ENCODE data around the gene TACR1. TPM values are rescaled to one million over a fixed set of nuclear protein-coding genes. Genes with fewer than 3 reads are reported as not detected.
A peak's percentile ranks its signal among the peaks of the same experiment; 100 is the strongest.

TACR1 gene
- total and polyA plus RNA-seq, 7 experiments from 2014 or later: 0.24 TPM; not detected in 6

DNA sequence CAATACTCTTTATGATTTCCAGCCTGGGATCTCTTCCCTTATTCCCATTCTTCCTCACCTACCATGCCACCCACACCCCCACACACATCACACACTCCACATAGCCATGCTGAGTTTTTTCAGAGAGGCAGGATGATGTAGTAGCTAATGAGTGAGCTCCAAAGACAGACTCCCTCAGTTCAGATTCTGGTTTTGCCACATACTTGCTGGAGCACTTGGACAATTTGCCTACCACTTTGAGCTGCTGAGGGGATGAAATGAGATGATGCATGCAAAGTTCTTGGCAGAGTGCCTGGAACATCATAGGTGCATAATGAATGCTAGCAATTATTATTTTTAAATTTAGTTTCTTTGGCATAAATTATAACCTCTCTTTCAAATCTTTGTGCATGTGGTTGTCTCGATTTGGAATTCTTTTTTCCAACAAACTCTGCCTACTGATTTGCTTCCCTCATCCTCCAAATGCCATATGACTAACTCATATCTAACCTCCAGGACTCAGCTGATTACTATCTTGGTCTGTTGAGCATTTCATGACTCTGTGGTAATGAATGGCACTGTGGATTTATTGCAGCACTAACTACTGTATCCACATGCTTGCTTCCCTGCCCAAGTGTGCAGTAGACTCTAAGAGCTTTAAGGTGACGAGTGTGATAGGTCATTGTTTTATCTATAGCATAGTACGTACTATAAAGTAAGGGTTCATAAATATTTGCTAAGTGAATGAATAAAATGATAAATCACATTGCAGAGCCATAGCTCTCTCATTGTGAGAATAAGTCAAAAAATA is 99.1 kb downstream of the TACR1 start:
- POLR2A ChIA-PET: no interaction called here
- ATAC-seq (no peak), DNase-seq (no peak)
- H3K27ac ChIP-seq (ENCODE audit: low read depth, low read length): no peak overlapping the region
- Mint-ChIP-seq H3K9me3 (peaks cover 0 to 18% (median 4%) of the 10 kb centered on the region in 11 donors), H3K36me3 (peaks cover 0 to 16% (median 13%) of the 10 kb centered on the region in 5 donors), H3K27me3 (peaks cover 0 to 2% (median 0%) of the 10 kb centered on the region in 5 donors), H3K27ac (no peak overlapping the region), H3K4me3 (no peak overlapping the region), H3K4me1 (no peaks in the 10 kb centered on the region)
- CTCF ChIA-PET: interaction anchor here (0.6 to 0.7 kb wide), 2 partner anchors 26 to 65 kb away, joined by 3 to 6 read pairs; no protein-coding TSS in a partner anchor
- H3K36me3 ChIP-seq (ENCODE audit: control insufficient read depth in 2 of 3, insufficient read depth in 3 of 3, low read length in 3 of 3): no peaks in the 10 kb centered on the region
- peaks cover 0 to 4% (median 0%) of the 10 kb centered on the region in 3 experiments for H3K9me3 ChIP-seq (ENCODE audit: control insufficient read depth in 2 of 3, low read length in 3 of 3)
- H3K27me3 ChIP-seq (ENCODE audit: control insufficient read depth in 2 of 2, insufficient read depth in 2 of 2, low read length in 2 of 2): no peaks in the 10 kb centered on the region
- intact Hi-C loops (cut with micrococcal nuclease): no loop called here
- no peak overlapping the region for H3K4me3 ChIP-seq (ENCODE audit: low read length)
- H3K4me1 ChIP-seq (ENCODE audit: control insufficient read depth in 2 of 2, insufficient read depth in 2 of 2, low read length in 2 of 2): no peaks in the 10 kb centered on the region

DNA sequence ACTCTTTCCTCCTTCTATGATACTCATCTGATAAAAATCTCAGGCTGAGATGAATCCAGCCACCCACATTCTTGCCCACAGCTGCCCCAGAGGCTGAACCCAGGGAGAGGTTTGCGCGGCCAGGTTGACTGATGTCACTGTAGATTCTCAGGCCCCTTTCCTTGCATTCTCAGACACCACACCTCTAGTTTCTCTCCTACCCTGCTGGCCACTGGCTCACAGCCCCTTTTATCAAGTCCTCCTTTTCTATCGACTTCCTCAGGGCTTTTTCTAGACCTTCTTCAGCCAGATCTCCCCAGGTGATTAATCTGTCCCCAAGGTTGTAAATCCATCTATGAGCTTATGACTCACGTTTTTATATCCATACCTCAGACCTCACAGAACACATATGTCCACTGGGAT is 99.8 kb downstream of the TACR1 start:
- Histone ChIP-seq H3K27ac (ENCODE audit: low read depth, low read length) (no peak overlapping the region), H3K4me1 (ENCODE audit: control insufficient read depth in 2 of 2, insufficient read depth in 2 of 2, low read length in 2 of 2) (no peaks in the 10 kb centered on the region), H3K4me3 (ENCODE audit: low read length) (no peak overlapping the region), H3K27me3 (ENCODE audit: control insufficient read depth in 2 of 2, insufficient read depth in 2 of 2, low read length in 2 of 2) (no peaks in the 10 kb centered on the region), H3K36me3 (ENCODE audit: control insufficient read depth in 2 of 3, insufficient read depth in 3 of 3, low read length in 3 of 3) (no peaks in the 10 kb centered on the region), H3K9me3 (ENCODE audit: control insufficient read depth in 2 of 3, low read length in 3 of 3) (peaks cover 0 to 4% (median 0%) of the 10 kb centered on the region in 3 experiments)
- DNase-seq (no peak), ATAC-seq (no peak)
- H3K4me1 Mint-ChIP-seq: no peaks in the 10 kb centered on the region
- ChIA-PET POLR2A (no interaction called here), CTCF (no interaction called here)
- H3K9me3 Mint-ChIP-seq: peaks cover 0 to 18% (median 4%) of the 10 kb centered on the region in 11 donors
- no peak overlapping the region for H3K4me3 Mint-ChIP-seq
- no peak overlapping the region for H3K27ac Mint-ChIP-seq
- intact Hi-C loops (cut with micrococcal nuclease): no loop called here
- peaks cover 0 to 17% (median 14%) of the 10 kb centered on the region in 5 donors for H3K36me3 Mint-ChIP-seq
- peaks cover 0 to 2% (median 0%) of the 10 kb centered on the region in 5 donors for H3K27me3 Mint-ChIP-seq

DNA sequence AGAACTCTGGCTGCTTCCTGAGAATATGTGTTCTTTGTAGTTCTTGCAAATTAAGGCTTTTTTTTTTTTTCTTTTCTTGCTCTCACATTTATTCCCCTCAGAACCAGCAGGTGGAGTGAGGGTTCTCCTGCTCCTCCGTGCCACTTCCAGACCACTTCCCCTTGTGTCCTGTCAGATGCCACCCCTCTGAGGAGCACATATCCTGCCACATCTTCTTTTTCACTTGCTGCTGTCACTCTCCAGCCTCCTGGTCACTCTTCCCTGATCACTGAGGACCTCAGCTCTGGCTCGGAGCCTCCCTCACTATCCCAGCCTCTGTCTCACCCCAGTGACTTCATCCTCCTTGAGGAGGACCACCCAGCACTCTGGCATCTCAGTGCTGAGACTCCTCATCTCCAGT is 100.5 kb downstream of the TACR1 start:
- POLR2A ChIA-PET: no interaction called here
- H3K4me3 ChIP-seq (ENCODE audit: low read length): no peak overlapping the region
- DNase-seq: no peak

DNA sequence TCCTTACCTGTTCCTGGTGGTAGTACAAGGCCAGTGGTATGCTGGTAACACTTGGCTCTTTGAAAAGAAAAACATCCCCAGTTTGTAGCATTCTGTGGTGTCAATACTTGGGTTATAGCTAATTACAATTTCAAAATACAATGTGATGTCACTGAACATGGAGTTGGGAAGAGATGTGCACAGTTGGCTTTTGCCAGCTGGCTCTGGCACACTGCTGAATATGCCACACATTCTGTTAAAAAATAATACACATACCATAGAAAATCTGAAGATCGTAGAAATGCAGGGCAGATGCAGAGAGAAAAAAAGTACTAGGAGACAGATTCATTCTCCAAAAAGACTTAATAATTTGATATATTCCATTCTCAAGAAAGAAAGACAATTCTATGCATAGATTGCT is 101.5 kb downstream of the TACR1 start:
- H3K36me3 ChIP-seq (ENCODE audit: control insufficient read depth in 2 of 3, insufficient read depth in 3 of 3, low read length in 3 of 3): no peaks in the 10 kb centered on the region
- ATAC-seq: no peak
- POLR2A ChIA-PET: no interaction called here
- peaks cover 0 to 2% (median 0%) of the 10 kb centered on the region in 7 donors for H3K4me1 Mint-ChIP-seq
- no peaks in the 10 kb centered on the region for H3K27me3 ChIP-seq (ENCODE audit: control insufficient read depth in 2 of 2, insufficient read depth in 2 of 2, low read length in 2 of 2)
- H3K9me3 Mint-ChIP-seq: peaks cover 0 to 10% (median 4%) of the 10 kb centered on the region in 11 donors
- no peak for DNase-seq
- no peak overlapping the region for H3K4me3 Mint-ChIP-seq
- H3K36me3 Mint-ChIP-seq: peaks cover 0 to 21% (median 15%) of the 10 kb centered on the region in 5 donors
- H3K9me3 ChIP-seq (ENCODE audit: control insufficient read depth in 2 of 3, low read length in 3 of 3): peaks cover 0 to 4% (median 0%) of the 10 kb centered on the region in 3 experiments
- no peak overlapping the region for H3K27ac Mint-ChIP-seq
- H3K27me3 Mint-ChIP-seq: no peaks in the 10 kb centered on the region
- no peak overlapping the region for H3K27ac ChIP-seq (ENCODE audit: low read depth, low read length)
- no peak overlapping the region for H3K4me3 ChIP-seq (ENCODE audit: low read length)
- CTCF ChIA-PET: no interaction called here
- no peaks in the 10 kb centered on the region for H3K4me1 ChIP-seq (ENCODE audit: control insufficient read depth in 2 of 2, insufficient read depth in 2 of 2, low read length in 2 of 2)
- intact Hi-C loops (cut with micrococcal nuclease): no loop called here

More for the DNA sequence above, 100.5 kb downstream of the TACR1 start:
- peaks cover 0 to 21% (median 18%) of the 10 kb centered on the region in 5 donors for H3K36me3 Mint-ChIP-seq
- Histone ChIP-seq H3K27ac (ENCODE audit: low read depth, low read length) (no peak overlapping the region), H3K36me3 (ENCODE audit: control insufficient read depth in 2 of 3, insufficient read depth in 3 of 3, low read length in 3 of 3) (no peaks in the 10 kb centered on the region), H3K4me1 (ENCODE audit: control insufficient read depth in 2 of 2, insufficient read depth in 2 of 2, low read length in 2 of 2) (no peaks in the 10 kb centered on the region), H3K27me3 (ENCODE audit: control insufficient read depth in 2 of 2, insufficient read depth in 2 of 2, low read length in 2 of 2) (no peaks in the 10 kb centered on the region), H3K9me3 (ENCODE audit: control insufficient read depth in 2 of 3, low read length in 3 of 3) (peaks cover 0 to 4% (median 0%) of the 10 kb centered on the region in 3 experiments)
- H3K4me3 Mint-ChIP-seq: no peak overlapping the region
- intact Hi-C loops (cut with micrococcal nuclease): no loop called here
- ATAC-seq: no peak
- H3K27me3 Mint-ChIP-seq: peaks cover 0 to 2% (median 0%) of the 10 kb centered on the region in 5 donors
- H3K27ac Mint-ChIP-seq: no peak overlapping the region
- CTCF ChIA-PET: no interaction called here
- H3K4me1 Mint-ChIP-seq: peaks cover 0 to 2% (median 0%) of the 10 kb centered on the region in 7 donors
- peaks cover 0 to 18% (median 4%) of the 10 kb centered on the region in 11 donors for H3K9me3 Mint-ChIP-seq

DNA sequence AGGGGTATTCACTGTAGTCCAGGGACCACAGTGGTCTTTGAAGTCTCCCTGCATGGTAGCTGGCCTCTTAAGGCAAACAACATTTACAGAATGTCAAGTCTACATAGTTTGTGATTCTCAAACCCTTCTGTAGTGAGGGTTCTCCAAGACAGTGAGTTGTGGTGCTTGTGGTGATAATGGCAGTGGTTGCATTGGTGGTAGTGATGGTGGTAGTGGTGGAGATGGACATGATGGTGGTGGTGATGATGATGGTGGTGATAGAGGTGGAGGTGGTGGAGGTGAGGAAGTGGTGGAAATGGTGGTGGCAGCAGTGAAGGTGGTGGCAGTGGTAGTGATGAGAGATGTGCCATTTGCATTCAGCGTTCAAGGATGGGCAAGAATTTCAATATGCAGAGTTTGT is 104.9 kb downstream of the TACR1 start:
- no peak overlapping the region for H3K4me3 Mint-ChIP-seq
- H3K4me1 Mint-ChIP-seq: peaks cover 0 to 2% (median 0%) of the 10 kb centered on the region in 7 donors
- ChIA-PET CTCF (no interaction called here), POLR2A (no interaction called here)
- H3K27ac Mint-ChIP-seq: no peak overlapping the region
- Histone ChIP-seq H3K4me1 (ENCODE audit: control insufficient read depth in 2 of 2, insufficient read depth in 2 of 2, low read length in 2 of 2) (no peaks in the 10 kb centered on the region), H3K27ac (ENCODE audit: low read depth, low read length) (no peak overlapping the region), H3K36me3 (ENCODE audit: control insufficient read depth in 2 of 3, insufficient read depth in 3 of 3, low read length in 3 of 3) (no peaks in the 10 kb centered on the region), H3K27me3 (ENCODE audit: control insufficient read depth in 2 of 2, insufficient read depth in 2 of 2, low read length in 2 of 2) (no peaks in the 10 kb centered on the region), H3K4me3 (ENCODE audit: low read length) (no peak overlapping the region), H3K9me3 (ENCODE audit: control insufficient read depth in 2 of 3, low read length in 3 of 3) (no peaks in the 10 kb centered on the region)
- intact Hi-C loops (cut with micrococcal nuclease): no loop called here
- ATAC-seq (no peak), DNase-seq (no peak)
- peaks cover 0 to 4% (median 0%) of the 10 kb centered on the region in 11 donors for H3K9me3 Mint-ChIP-seq
- H3K36me3 Mint-ChIP-seq: peaks cover 0 to 21% (median 16%) of the 10 kb centered on the region in 5 donors
- H3K27me3 Mint-ChIP-seq: peaks cover 0 to 3% (median 0%) of the 10 kb centered on the region in 5 donors

DNA sequence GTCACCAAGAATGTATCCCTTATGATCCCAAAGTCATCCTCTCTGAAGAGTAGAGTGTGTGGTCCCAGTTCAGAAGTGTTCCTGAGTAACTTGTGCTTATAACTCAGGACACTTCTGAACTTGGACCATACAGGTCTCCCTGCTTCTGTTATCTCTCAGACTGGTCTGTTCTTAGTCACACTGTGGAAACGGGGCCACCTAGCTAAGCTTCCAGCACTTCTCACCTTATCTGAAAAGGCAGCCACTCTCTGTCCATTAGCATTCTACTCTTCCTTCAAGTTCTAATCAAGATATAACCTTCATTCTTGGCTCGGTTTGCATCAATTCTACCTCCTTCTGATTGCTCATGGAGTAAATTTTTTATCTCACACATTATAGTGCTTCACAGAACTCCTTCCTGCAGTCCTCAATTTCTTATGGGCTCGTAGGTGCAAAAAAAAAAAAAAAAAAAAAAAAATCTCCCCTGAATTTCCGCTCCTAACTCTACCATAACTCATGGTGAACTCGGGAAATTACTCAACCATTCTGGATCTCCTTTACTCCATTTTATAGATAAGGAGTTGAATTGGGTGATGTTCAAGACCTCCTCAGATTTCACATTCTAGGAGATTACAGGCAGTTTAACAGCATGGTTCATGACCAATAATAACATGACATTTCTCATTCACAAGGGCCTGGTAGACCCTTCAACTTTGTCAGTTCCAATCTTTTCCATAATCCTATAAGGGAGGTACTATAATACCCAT is 108.4 kb downstream of the TACR1 start:
- CTCF ChIA-PET: no interaction called here
- Mint-ChIP-seq H3K36me3 (peaks cover 0 to 24% (median 15%) of the 10 kb centered on the region in 5 donors), H3K9me3 (peaks cover 0 to 4% (median 0%) of the 10 kb centered on the region in 11 donors), H3K4me1 (peaks cover 0 to 2% (median 0%) of the 10 kb centered on the region in 7 donors), H3K4me3 (no peak overlapping the region), H3K27ac (peak overlapping the region in 1 of 9 donors; percentile 59), H3K27me3 (peaks cover 0 to 3% (median 0%) of the 10 kb centered on the region in 5 donors)
- H3K9me3 ChIP-seq (ENCODE audit: control insufficient read depth in 2 of 3, low read length in 3 of 3): no peaks in the 10 kb centered on the region
- no peaks in the 10 kb centered on the region for H3K4me1 ChIP-seq (ENCODE audit: control insufficient read depth in 2 of 2, insufficient read depth in 2 of 2, low read length in 2 of 2)
- ATAC-seq: no peak
- H3K36me3 ChIP-seq (ENCODE audit: control insufficient read depth in 2 of 3, insufficient read depth in 3 of 3, low read length in 3 of 3): no peaks in the 10 kb centered on the region
- intact Hi-C loops (cut with micrococcal nuclease): no loop called here
- H3K27ac ChIP-seq (ENCODE audit: low read depth, low read length): no peak overlapping the region
- DNase-seq: no peak
- no peaks in the 10 kb centered on the region for H3K27me3 ChIP-seq (ENCODE audit: control insufficient read depth in 2 of 2, insufficient read depth in 2 of 2, low read length in 2 of 2)
- H3K4me3 ChIP-seq (ENCODE audit: low read length): no peak overlapping the region
- POLR2A ChIA-PET: no interaction called here

Measured in naive thymus-derived CD4-positive, alpha-beta T cell (primary cell).